SK-N-SH (cell line): ENCODE results near the gene TAGLN2. TPM values are rescaled to one million over a fixed set of nuclear protein-coding genes. Genes with fewer than 3 reads are reported as not detected.

Source experiments
- CTCF ChIA-PET: fragments of 300-600, 350-600 bp; formaldehyde crosslinking; extraction: SDS; loops from one replicate; lab custom pipeline; 2021; lab: Yijun Ruan, JAX
- POLR2A ChIA-PET: fragments of 350-600 bp; sonication (Branson Sonifier 250); formaldehyde crosslinking; extraction: SDS; loops from one replicate; lab custom pipeline; 2020; ENCODE audit warnings: antibody characterized with exemption, inconsistent platforms; lab: Yijun Ruan, JAX
- DNase-seq: peaks from one replicate; pipeline ENCODE4 v3.0.0; 2012
- H2AFZ ChIP-seq: fragments of 200-600 bp; sonication (generic); 2 replicates; pipeline ENCODE4 v1.8.1; 2016; ENCODE audit warnings: antibody characterized with exemption, mild to moderate bottlenecking, low read depth
- H3F3A ChIP-seq: fragments of 200-600 bp; sonication (generic); replicated peaks from 2 replicates; pipeline ENCODE3; 2016; ENCODE audit warnings: antibody characterized with exemption, mild to moderate bottlenecking; ENCODE audit not compliant: insufficient read depth
- H3K27ac ChIP-seq, 2 experiments: fragments of 200-500 bp in 1 of 2; fragments of 200-600 bp in 1 of 2; sonication (Bioruptor generic) in 1 of 2; sonication (generic), shearing (Covaris generic) in 1 of 2; 2 replicates each; pipeline versions ENCODE4 v1.5.1 to v1.6.1; 2014 to 2016; ENCODE audit warnings: low read depth in 2 of 2, inconsistent platforms in 1 of 2, low read length in 1 of 2, mild to moderate bottlenecking in 1 of 2, mixed read lengths in 1 of 2
- H3K27me3 ChIP-seq: fragments of 200-600 bp; sonication (generic), shearing (Covaris generic); 2 replicates; pipeline ENCODE4 v1.6.1; 2016; ENCODE audit warnings: mixed run types; ENCODE audit not compliant: insufficient read depth
- H3K36me3 ChIP-seq, 2 experiments: fragments of 200-500 bp in 1 of 2; fragments of 200-600 bp in 1 of 2; sonication (Bioruptor generic) in 1 of 2; sonication (generic) in 1 of 2; replicated peaks in 1 of 2; 2 replicates each; pipeline versions ENCODE3 to v1.5.1; 2014 to 2016; ENCODE audit warnings: low read length in 1 of 2, mild to moderate bottlenecking in 1 of 2; ENCODE audit not compliant: insufficient read depth in 2 of 2, control insufficient read depth in 1 of 2
- H3K4me1 ChIP-seq, 2 experiments: fragments of 200-500 bp in 1 of 2; fragments of 200-600 bp in 1 of 2; sonication (Bioruptor generic) in 1 of 2; sonication (generic), shearing (Covaris generic) in 1 of 2; 2 replicates each; pipeline versions ENCODE4 v1.5.1 to v1.6.1; 2014 to 2016; ENCODE audit warnings: low read depth in 1 of 2, low read length in 1 of 2, mixed run types in 1 of 2; ENCODE audit not compliant: insufficient read depth in 2 of 2, control insufficient read depth in 1 of 2
- H3K4me2 ChIP-seq: fragments of 200-600 bp; sonication (generic), shearing (Covaris generic); 2 replicates; pipeline ENCODE4 v1.6.1; 2017; ENCODE audit warnings: mixed run types
- H3K4me3 ChIP-seq, 2 experiments: fragments of 200-500 bp in 1 of 2; fragments of 200-600 bp in 1 of 2; sonication (Bioruptor generic) in 1 of 2; sonication (generic), shearing (Covaris generic) in 1 of 2; 2 replicates each; pipeline versions ENCODE4 v1.5.1 to v1.8.1; 2014 to 2016; ENCODE audit warnings: low read depth in 2 of 2, inconsistent platforms in 1 of 2, low read length in 1 of 2, mild to moderate bottlenecking in 1 of 2, mixed read lengths in 1 of 2, moderate library complexity in 1 of 2
- H3K79me2 ChIP-seq: fragments of 200-600 bp; sonication (generic); 2 replicates; pipeline ENCODE4 v1.8.1; 2017; ENCODE audit warnings: mild to moderate bottlenecking; ENCODE audit not compliant: insufficient read depth
- H3K9ac ChIP-seq: fragments of 200-600 bp; sonication (generic); 2 replicates; pipeline ENCODE4 v1.6.1; 2017; ENCODE audit warnings: mixed run types
- H3K9me2 ChIP-seq: fragments of 200-600 bp; sonication (generic); 2 replicates; pipeline ENCODE4 v1.6.1; 2017; ENCODE audit warnings: mixed run types
- H3K9me3 ChIP-seq: fragments of 200-600 bp; sonication (generic); 2 replicates; pipeline ENCODE4 v1.6.1; 2017; ENCODE audit warnings: mixed run types, mild to moderate bottlenecking, moderate library complexity
- H4K20me1 ChIP-seq: fragments of 200-600 bp; sonication (generic); 2 replicates; pipeline ENCODE4 v1.6.1; 2017; ENCODE audit warnings: mild to moderate bottlenecking, mixed run types; ENCODE audit not compliant: insufficient read depth
- CTCF ChIP-seq: fragments of 200-600 bp; sonication (generic); IDR thresholded peaks from 2 replicates; pipeline ENCODE4 v1.6.1; 2017; ENCODE audit warnings: antibody characterized with exemption, mild to moderate bottlenecking, moderate library complexity
- ELF1 ChIP-seq: IDR thresholded peaks from 2 replicates; pipeline ENCODE4 v1.4.0; 2012
- FOSL2 ChIP-seq: IDR thresholded peaks from 2 replicates; pipeline ENCODE4 v1.4.0; 2012; ENCODE audit warnings: low read depth, mild to moderate bottlenecking, moderate library complexity, borderline replicate concordance
- FOXM1 ChIP-seq: IDR thresholded peaks from 2 replicates; pipeline ENCODE4 v1.4.0; 2012; ENCODE audit warnings: low read depth, mild to moderate bottlenecking
- GATA2 ChIP-seq: sonication (generic); formaldehyde crosslinking; IDR thresholded peaks from 2 replicates; pipeline ENCODE4 v1.5.0; 2020; ENCODE audit warnings: mild to moderate bottlenecking, missing genetic modification reagents
- IRF3 ChIP-seq: fragments of 150-350 bp; IDR thresholded peaks from 2 replicates; pipeline ENCODE4 v1.6.1; 2016; ENCODE audit warnings: mild to moderate bottlenecking, low read depth, low read length
- NRF1 ChIP-seq: IDR thresholded peaks from 2 replicates; pipeline ENCODE4 v1.6.1; 2012; ENCODE audit warnings: low read depth, mild to moderate bottlenecking, low read length
- RXRA ChIP-seq: IDR thresholded peaks from 2 replicates; pipeline ENCODE4 v1.4.0; 2012; ENCODE audit warnings: low read depth, mild to moderate bottlenecking, borderline replicate concordance
- SIN3A ChIP-seq: IDR thresholded peaks from 2 replicates; pipeline ENCODE4 v1.6.1; 2012; ENCODE audit warnings: low read depth, mild to moderate bottlenecking, low read length, moderate library complexity, borderline replicate concordance
- TAF1 ChIP-seq: IDR thresholded peaks from 2 replicates; pipeline ENCODE4 v1.6.1; 2012; ENCODE audit warnings: low read depth, mild to moderate bottlenecking, low read length, moderate library complexity, borderline replicate concordance
- TCF12 ChIP-seq: IDR thresholded peaks from 2 replicates; pipeline ENCODE4 v1.4.0; 2012
- WGBS: methylation state at CpG from one replicate; pipeline ENCODE4 v1.1.6; 2017; ENCODE audit warnings: low lambda C conversion rate; 5-methylcytosine and 5-hydroxymethylcytosine counted together
- polyA plus RNA-seq, 3 experiments: library from polyadenylated mRNA; depleted of rRNA; stranded (reverse); fragments of >200 nt; gene quantifications; 2 replicates each; pipeline ENCODE4 v1.2.3, GENCODE V29; 2012
- TF ChIP-seq, protein P1 (sequence below): IDR thresholded peaks from 2 replicates; pipeline ENCODE4 v1.4.0; 2012; ENCODE audit warnings: low read depth, borderline replicate concordance
- TF ChIP-seq, protein P2 (sequence below): IDR thresholded peaks from 2 replicates; pipeline ENCODE4; 2012

Gene TAGLN2
- polyA plus RNA-seq, 1 of the 3 experiments (the other 2 are of a cell fraction) = 646 TPM

DNA sequence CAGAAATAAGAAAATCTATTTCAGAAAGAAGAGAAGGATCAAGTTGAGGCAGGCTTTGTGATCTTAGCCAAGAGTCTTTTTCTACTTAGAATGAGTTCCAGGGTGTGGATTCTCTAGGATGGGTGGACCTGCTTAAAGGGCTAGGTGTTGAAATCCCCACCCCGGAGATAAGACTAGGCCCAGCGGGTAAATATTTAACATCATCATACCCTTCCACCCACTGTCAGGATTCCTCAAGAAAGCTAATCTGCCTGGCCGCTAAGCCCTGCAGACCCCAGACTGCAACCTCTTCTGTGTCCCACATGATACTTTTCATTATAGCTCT is 14.3 kb upstream of the TAGLN2 start (continued):
- no peak for TF ChIP-seq IRF3
- no peak for TF ChIP-seq GATA2 (CRISPR knock-in tag)
- no peak for TF ChIP-seq RXRA
- no peak for TF ChIP-seq FOSL2
- TF ChIP-seq CTCF = no peak
- no peak for TF ChIP-seq SIN3A
- TF ChIP-seq, all 33 proteins: peak for 0

- Histone ChIP-seq H3K9ac (no peak overlapping the region), H3K9me2 (no peaks in the 10 kb centered on the region), H3K36me3 (no peaks in the 10 kb centered on the region), H3K9me3 (no peaks in the 10 kb centered on the region), H3K79me2 (no peaks in the 10 kb centered on the region), H4K20me1 (no peaks in the 10 kb centered on the region), H3K4me3 (no peak overlapping the region), H3K27ac (no peak overlapping the region), H3K27me3 (no peaks in the 10 kb centered on the region), H3F3A (no peaks in the 10 kb centered on the region), H3K4me1 (peaks cover 0 to 25% of the 10 kb centered on the region in 2 experiments; a peak in 1 of 4 replicates), H3K4me2 (no peak overlapping the region), H2AFZ (no peak overlapping the region)
- no peak for TF ChIP-seq NRF1
- TF ChIP-seq FOXM1 = no peak
- TF ChIP-seq FOSL2 = no peak
- 65% methylated on average over 6 of the region's 6 CpGs for WGBS
- CTCF ChIA-PET = interaction anchor here (1.0 to 22.3 kb wide), 8 partner anchors 9 to 146 kb away, joined by 3 to 460 read pairs (median 3); no protein-coding TSS in a partner anchor
- no peak for DNase-seq
- POLR2A ChIA-PET = no interaction called here
Measured at GRCh38 chr1:159938905-159939677, 13.8 kb upstream of the TAGLN2 start.

DNA sequence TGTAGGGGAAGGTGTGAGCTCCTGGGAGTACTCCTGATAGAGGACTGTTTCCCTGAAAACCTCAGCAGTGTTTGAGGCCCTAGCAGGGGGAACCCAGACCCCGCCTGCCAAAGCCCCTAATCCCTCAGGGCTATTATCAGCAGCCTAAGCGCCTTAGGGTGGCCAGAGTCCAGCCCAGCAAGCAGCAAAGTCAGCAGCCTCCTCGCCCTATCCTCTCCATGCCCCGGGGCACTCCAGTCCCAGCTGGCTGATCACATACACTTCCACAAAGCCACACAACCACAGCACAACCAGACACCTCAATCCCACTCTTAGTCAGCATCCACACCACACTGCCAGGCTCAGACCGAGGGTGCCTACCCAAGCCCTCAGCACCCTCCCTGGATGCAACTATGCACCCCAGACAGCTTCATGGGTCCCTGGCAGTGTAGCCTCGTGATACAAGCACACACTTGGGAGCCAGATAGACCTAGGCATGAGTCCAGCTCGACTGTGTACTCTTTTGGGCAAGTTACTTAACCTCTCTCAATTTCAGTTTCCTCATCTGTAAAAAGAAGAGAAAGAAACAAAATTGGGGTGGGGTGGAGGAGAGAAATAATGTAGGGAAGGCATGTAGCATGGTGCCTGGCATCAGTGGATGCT is 13.0 kb upstream of the TAGLN2 start:
- no peaks in the 10 kb centered on the region for H3K27me3 ChIP-seq
- no peaks in the 10 kb centered on the region for H3F3A ChIP-seq
- H3K27ac ChIP-seq = no peak overlapping the region
- no peaks in the 10 kb centered on the region for H4K20me1 ChIP-seq
- H3K4me2 ChIP-seq = no peak overlapping the region
- H3K36me3 ChIP-seq = no peaks in the 10 kb centered on the region
- no peak overlapping the region for H3K9ac ChIP-seq
- no peak overlapping the region for H3K4me3 ChIP-seq
- H2AFZ ChIP-seq = no peak overlapping the region
- no peak for DNase-seq
- CTCF ChIA-PET = interaction anchor here (1.0 to 22.3 kb wide), 6 partner anchors 17 to 147 kb away, joined by 3 to 460 read pairs (median 5); no protein-coding TSS in a partner anchor
- no peaks in the 10 kb centered on the region for H3K9me3 ChIP-seq
- H3K79me2 ChIP-seq = no peaks in the 10 kb centered on the region
- 53% methylated on average over 5 of the region's 7 CpGs for WGBS
- H3K9me2 ChIP-seq = no peaks in the 10 kb centered on the region
- peaks cover 0 to 17% of the 10 kb centered on the region in 2 experiments; a peak in 1 of 4 replicates for H3K4me1 ChIP-seq
- POLR2A ChIA-PET = no interaction called here
- TF ChIP-seq IRF3 (no peak), ELF1 (no peak), TAF1 (no peak), TCF12 (no peak), FOXM1 (no peak), GATA2 (CRISPR knock-in tag) (no peak)
- TF ChIP-seq, protein P1, sequence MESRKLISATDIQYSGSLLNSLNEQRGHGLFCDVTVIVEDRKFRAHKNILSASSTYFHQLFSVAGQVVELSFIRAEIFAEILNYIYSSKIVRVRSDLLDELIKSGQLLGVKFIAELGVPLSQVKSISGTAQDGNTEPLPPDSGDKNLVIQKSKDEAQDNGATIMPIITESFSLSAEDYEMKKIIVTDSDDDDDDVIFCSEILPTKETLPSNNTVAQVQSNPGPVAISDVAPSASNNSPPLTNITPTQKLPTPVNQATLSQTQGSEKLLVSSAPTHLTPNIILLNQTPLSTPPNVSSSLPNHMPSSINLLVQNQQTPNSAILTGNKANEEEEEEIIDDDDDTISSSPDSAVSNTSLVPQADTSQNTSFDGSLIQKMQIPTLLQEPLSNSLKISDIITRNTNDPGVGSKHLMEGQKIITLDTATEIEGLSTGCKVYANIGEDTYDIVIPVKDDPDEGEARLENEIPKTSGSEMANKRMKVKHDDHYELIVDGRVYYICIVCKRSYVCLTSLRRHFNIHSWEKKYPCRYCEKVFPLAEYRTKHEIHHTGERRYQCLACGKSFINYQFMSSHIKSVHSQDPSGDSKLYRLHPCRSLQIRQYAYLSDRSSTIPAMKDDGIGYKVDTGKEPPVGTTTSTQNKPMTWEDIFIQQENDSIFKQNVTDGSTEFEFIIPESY = no peak
- TF ChIP-seq, protein P2, sequence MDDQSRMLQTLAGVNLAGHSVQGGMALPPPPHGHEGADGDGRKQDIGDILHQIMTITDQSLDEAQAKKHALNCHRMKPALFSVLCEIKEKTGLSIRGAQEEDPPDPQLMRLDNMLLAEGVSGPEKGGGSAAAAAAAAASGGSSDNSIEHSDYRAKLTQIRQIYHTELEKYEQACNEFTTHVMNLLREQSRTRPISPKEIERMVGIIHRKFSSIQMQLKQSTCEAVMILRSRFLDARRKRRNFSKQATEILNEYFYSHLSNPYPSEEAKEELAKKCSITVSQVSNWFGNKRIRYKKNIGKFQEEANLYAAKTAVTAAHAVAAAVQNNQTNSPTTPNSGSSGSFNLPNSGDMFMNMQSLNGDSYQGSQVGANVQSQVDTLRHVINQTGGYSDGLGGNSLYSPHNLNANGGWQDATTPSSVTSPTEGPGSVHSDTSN = no peak
